ENCODE results near the gene NAV2. TPM values are rescaled to one million over a fixed set of nuclear protein-coding genes. Genes with fewer than 3 reads are reported as not detected.
A peak's percentile ranks its signal among the peaks of the same experiment; 100 is the strongest.

Gene NAV2
- total RNA-seq, 1 experiment from 2014 or later: 46.3 TPM

- H2AK5ac ChIP-seq (ENCODE audit: insufficient read length, low read length): no peak overlapping the region
- H4K5ac ChIP-seq (ENCODE audit: insufficient read length, low read depth, low read length): no peak overlapping the region
- H3K36me3 Mint-ChIP-seq (ENCODE audit: insufficient read depth in 1 of 3, low read depth in 3 of 3): peaks cover 7 to 38% (median 35%) of the 10 kb centered on the region in 3 experiments
- H2BK120ac ChIP-seq (ENCODE audit: low read depth, low read length, poor library complexity, severe bottlenecking): no peak overlapping the region
- H3K18ac ChIP-seq (ENCODE audit: insufficient read length, low read depth, low read length): no peak overlapping the region
- no peak overlapping the region for H3K9ac ChIP-seq (ENCODE audit: extremely low read depth, insufficient read length, low read length)
- no peaks in the 10 kb centered on the region for H4K20me1 ChIP-seq (ENCODE audit: control insufficient read depth, insufficient read depth, insufficient read length)
- H3K27ac ChIP-seq (ENCODE audit: insufficient read length, low read depth, low read length): no peak overlapping the region
- no peak for TF ChIP-seq CTCF (conservative IDR thresholded peaks at IDR 0.05)
- peak overlapping the region in 1 of 3 experiments; percentile 47; a peak in 1 of 7 replicates for H3K27ac Mint-ChIP-seq
- H3K4ac ChIP-seq (ENCODE audit: low read depth, low read length): no peak overlapping the region
- no peaks in the 10 kb centered on the region for H3K9me3 Mint-ChIP-seq
- no peak overlapping the region for H3T11ph ChIP-seq (ENCODE audit: low read length)
- peaks cover 13 to 16% of the 10 kb centered on the region in 2 experiments for H3K4me1 Mint-ChIP-seq
- no peak overlapping the region for H2AFZ ChIP-seq (ENCODE audit: low read length)
- H3K4me1 ChIP-seq (ENCODE audit: insufficient read depth, low read length): no peaks in the 10 kb centered on the region
- H2BK20ac ChIP-seq (ENCODE audit: low read depth, low read length, poor library complexity, severe bottlenecking): no peak overlapping the region
- no peaks in the 10 kb centered on the region for H3K27me3 ChIP-seq (ENCODE audit: insufficient read depth, low read length)
- no peak overlapping the region for H2BK12ac ChIP-seq (ENCODE audit: insufficient read length, low read depth, low read length)
- no peak overlapping the region for H3K4me2 ChIP-seq (ENCODE audit: insufficient read depth, insufficient read length, low read length)
- H3K79me2 ChIP-seq (ENCODE audit: insufficient read depth, low read length): no peaks in the 10 kb centered on the region
- no peak overlapping the region for H3K56ac ChIP-seq (ENCODE audit: insufficient read length, low read depth, low read length)
- no peak overlapping the region for H3K23ac ChIP-seq (ENCODE audit: insufficient read length, low read depth, low read length)
- no peak overlapping the region for H2BK15ac ChIP-seq (ENCODE audit: low read depth, low read length)
- no peak for DNase-seq
- H3K23me2 ChIP-seq (ENCODE audit: insufficient read length, low read depth, low read length, poor library complexity, severe bottlenecking): no peaks in the 10 kb centered on the region
- no peak overlapping the region for H4K91ac ChIP-seq (ENCODE audit: insufficient read length, low read depth, low read length)
- H3K27me3 Mint-ChIP-seq (ENCODE audit: low read depth): no peaks in the 10 kb centered on the region
- H4K8ac ChIP-seq (replicated peaks; ENCODE audit: insufficient read length, low read depth, low read length): no peak overlapping the region
- no CpG with 5 or more reads among the region's 3 CpGs for WGBS (ENCODE audit: extremely low coverage, insufficient read length, low lambda C conversion rate)
- no peak overlapping the region for H2BK5ac ChIP-seq (ENCODE audit: insufficient read length, low read length)
- H3K9me3 ChIP-seq (ENCODE audit: control insufficient read depth, low read depth, low read length): no peaks in the 10 kb centered on the region
- no peak overlapping the region for H3K4me3 Mint-ChIP-seq
- H3K14ac ChIP-seq (ENCODE audit: insufficient read depth, low read length): no peak overlapping the region
- H3K79me1 ChIP-seq (ENCODE audit: insufficient read depth, low read depth, low read length, poor library complexity, severe bottlenecking): no peaks in the 10 kb centered on the region
Measured at GRCh38 chr11:19886498-19886897, 173.9 kb downstream of the NAV2 start.
